Cardiac fibroblast (primary cell): ENCODE measurements around the gene TMEM63B.

ENCODE experiments used
- DNase-seq, 2 donors: peaks; one replicate each; pipeline versions ENCODE4 v3.0.0 to v3.0.0-alpha.2; 2010; ENCODE audit warnings: low read depth in 2 of 2
- H3K4me3 ChIP-seq, 2 donors: replicated peaks in 1 of 2; 1 replicate in 1 of 2; 2 replicates in 1 of 2; pipeline ENCODE4 v1.5.1; 2011; ENCODE audit warnings: low read depth in 2 of 2, low read length in 2 of 2, mild to moderate bottlenecking in 2 of 2, moderate library complexity in 1 of 2
- CTCF ChIP-seq: IDR thresholded peaks from one replicate; pipeline ENCODE4 v1.5.1; 2011; ENCODE audit warnings: low read depth, mild to moderate bottlenecking, low read length, inconsistent platforms

The TMEM63B gene

GRCh38 chr6:44201638-44202303 is 74.4 kb downstream of the TMEM63B start:
- TF ChIP-seq CTCF: no peak
- no peak overlapping the region for H3K4me3 ChIP-seq
- no peak for DNase-seq

- H3K4me3 ChIP-seq: no peak overlapping the region
- DNase-seq: no peak
- TF ChIP-seq CTCF: no peak
Observed at GRCh38 chr6:44202332-44202971, 75.1 kb downstream of the TMEM63B start.

- no peak for TF ChIP-seq CTCF
- H3K4me3 ChIP-seq: no peak overlapping the region
- DNase-seq: no peak
Observed at GRCh38 chr6:44202972-44203750, 75.8 kb downstream of the TMEM63B start.

- TF ChIP-seq CTCF: no peak
- no peak overlapping the region for H3K4me3 ChIP-seq
- DNase-seq: no peak
Observed at GRCh38 chr6:44203955-44204354, 76.6 kb downstream of the TMEM63B start.
